ENCODE data around the gene GNB2.

DNA sequence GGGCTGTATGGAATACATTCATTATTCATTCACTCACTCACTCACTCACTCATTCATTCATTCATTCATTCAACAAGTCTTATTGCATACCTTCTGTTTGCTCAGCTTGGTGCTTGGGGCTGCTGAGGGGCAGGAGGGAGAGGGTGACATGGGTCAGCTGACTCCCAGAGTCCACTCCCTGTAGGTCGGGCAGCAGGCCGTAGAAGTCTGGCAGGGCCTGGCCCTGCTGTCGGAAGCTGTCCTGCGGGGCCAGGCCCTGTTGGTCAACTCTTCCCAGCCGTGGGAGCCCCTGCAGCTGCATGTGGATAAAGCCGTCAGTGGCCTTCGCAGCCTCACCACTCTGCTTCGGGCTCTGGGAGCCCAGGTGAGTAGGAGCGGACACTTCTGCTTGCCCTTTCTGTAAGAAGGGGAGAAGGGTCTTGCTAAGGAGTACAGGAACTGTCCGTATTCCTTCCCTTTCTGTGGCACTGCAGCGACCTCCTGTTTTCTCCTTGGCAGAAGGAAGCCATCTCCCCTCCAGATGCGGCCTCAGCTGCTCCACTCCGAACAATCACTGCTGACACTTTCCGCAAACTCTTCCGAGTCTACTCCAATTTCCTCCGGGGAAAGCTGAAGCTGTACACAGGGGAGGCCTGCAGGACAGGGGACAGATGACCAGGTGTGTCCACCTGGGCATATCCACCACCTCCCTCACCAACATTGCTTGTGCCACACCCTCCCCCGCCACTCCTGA, 49.1 kb downstream of the GNB2 start:
- TF ChIP-seq, protein P1, sequence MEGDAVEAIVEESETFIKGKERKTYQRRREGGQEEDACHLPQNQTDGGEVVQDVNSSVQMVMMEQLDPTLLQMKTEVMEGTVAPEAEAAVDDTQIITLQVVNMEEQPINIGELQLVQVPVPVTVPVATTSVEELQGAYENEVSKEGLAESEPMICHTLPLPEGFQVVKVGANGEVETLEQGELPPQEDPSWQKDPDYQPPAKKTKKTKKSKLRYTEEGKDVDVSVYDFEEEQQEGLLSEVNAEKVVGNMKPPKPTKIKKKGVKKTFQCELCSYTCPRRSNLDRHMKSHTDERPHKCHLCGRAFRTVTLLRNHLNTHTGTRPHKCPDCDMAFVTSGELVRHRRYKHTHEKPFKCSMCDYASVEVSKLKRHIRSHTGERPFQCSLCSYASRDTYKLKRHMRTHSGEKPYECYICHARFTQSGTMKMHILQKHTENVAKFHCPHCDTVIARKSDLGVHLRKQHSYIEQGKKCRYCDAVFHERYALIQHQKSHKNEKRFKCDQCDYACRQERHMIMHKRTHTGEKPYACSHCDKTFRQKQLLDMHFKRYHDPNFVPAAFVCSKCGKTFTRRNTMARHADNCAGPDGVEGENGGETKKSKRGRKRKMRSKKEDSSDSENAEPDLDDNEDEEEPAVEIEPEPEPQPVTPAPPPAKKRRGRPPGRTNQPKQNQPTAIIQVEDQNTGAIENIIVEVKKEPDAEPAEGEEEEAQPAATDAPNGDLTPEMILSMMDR (IDR thresholded peaks at IDR 0.05; ENCODE audit: low read depth, low read length), result no peak
- TF ChIP-seq EZH2phosphoT487 (IDR thresholded peaks at IDR 0.05; ENCODE audit: low read depth), result no peak

All from OCI-LY3 (cell line).